Trophoblast cell (in vitro differentiated cells and primary cell): ENCODE data around the gene GTF2H2C.
A peak's percentile ranks its signal among the peaks of the same experiment; 100 is the strongest.
"Not testable (repeated sequence)": the region's sequence is repeated elsewhere in the genome, so short reads cannot be mapped to it uniquely, and the experiment has no call there.

Experiments used
- DNase-seq, 2 donors: peaks; one replicate each; pipeline ENCODE4 v3.0.0-alpha.2; 2016
- H2AFZ ChIP-seq: 2 replicates; pipeline ENCODE4 v1.6.1; 2013; ENCODE audit warnings: low read length, moderate library complexity, mild to moderate bottlenecking; ENCODE audit not compliant: insufficient read depth, poor library complexity
- H2AK5ac ChIP-seq: 2 replicates; pipeline ENCODE4 v1.6.1; 2013; ENCODE audit warnings: mild to moderate bottlenecking, low read length
- H2BK120ac ChIP-seq: 2 replicates; pipeline ENCODE4 v1.6.1; 2013; ENCODE audit warnings: low read length, mild to moderate bottlenecking, moderate library complexity; ENCODE audit not compliant: insufficient read depth, poor library complexity
- H2BK12ac ChIP-seq: 2 replicates; pipeline ENCODE4 v1.6.1; 2013; ENCODE audit warnings: mild to moderate bottlenecking, low read length, moderate library complexity
- H2BK5ac ChIP-seq: 2 replicates; pipeline ENCODE4 v1.6.1; 2013; ENCODE audit warnings: low read length, low read depth, moderate library complexity, mild to moderate bottlenecking; ENCODE audit not compliant: poor library complexity
- H3K14ac ChIP-seq: 2 replicates; pipeline ENCODE4 v1.6.1; 2013; ENCODE audit warnings: mild to moderate bottlenecking, low read length
- H3K18ac ChIP-seq: 2 replicates; pipeline ENCODE4 v1.6.1; 2013; ENCODE audit warnings: mild to moderate bottlenecking, low read length
- H3K23ac ChIP-seq: 2 replicates; pipeline ENCODE4 v1.6.1; 2013; ENCODE audit warnings: low read length
- H3K27ac ChIP-seq: 2 replicates; pipeline ENCODE4 v1.5.1; 2013; ENCODE audit warnings: low read depth, mild to moderate bottlenecking, inconsistent platforms, low read length, moderate library complexity
- H3K27me3 ChIP-seq: 2 replicates; pipeline ENCODE4 v1.6.1; 2013; ENCODE audit warnings: inconsistent platforms, mild to moderate bottlenecking, low read length, moderate library complexity; ENCODE audit not compliant: insufficient read depth
- H3K36me3 ChIP-seq, 2 experiments: 1 replicate in 1 of 2; 2 replicates in 1 of 2; pipeline ENCODE4 v1.6.1; 2013; ENCODE audit warnings: low read length in 2 of 2, mild to moderate bottlenecking in 2 of 2, moderate library complexity in 1 of 2; ENCODE audit not compliant: insufficient read depth in 2 of 2, control insufficient read depth in 1 of 2
- H3K4ac ChIP-seq: 2 replicates; pipeline ENCODE4 v1.6.1; 2013; ENCODE audit warnings: low read depth, mild to moderate bottlenecking, low read length, moderate library complexity
- H3K4me1 ChIP-seq, 2 experiments: 1 replicate in 1 of 2; 2 replicates in 1 of 2; pipeline ENCODE4 v1.6.1; 2013; ENCODE audit warnings: low read length in 2 of 2, mild to moderate bottlenecking in 2 of 2, moderate library complexity in 1 of 2; ENCODE audit not compliant: insufficient read depth in 2 of 2, control insufficient read depth in 1 of 2
- H3K4me2 ChIP-seq: 2 replicates; pipeline ENCODE4 v1.6.1; 2013; ENCODE audit warnings: inconsistent platforms, mild to moderate bottlenecking, low read length, moderate library complexity
- H3K4me3 ChIP-seq: 2 replicates; pipeline ENCODE4 v1.5.1; 2013; ENCODE audit warnings: mild to moderate bottlenecking, low read depth, low read length, inconsistent platforms
- H3K79me1 ChIP-seq: one replicate; pipeline ENCODE4 v1.6.1; 2013; ENCODE audit warnings: low read length
- H3K79me2 ChIP-seq: 2 replicates; pipeline ENCODE4 v1.6.1; 2013; ENCODE audit warnings: low read length, mild to moderate bottlenecking; ENCODE audit not compliant: control insufficient read depth, insufficient read depth, poor library complexity
- H3K9ac ChIP-seq: 2 replicates; pipeline ENCODE4 v1.6.1; 2013; ENCODE audit warnings: mild to moderate bottlenecking, low read length
- H3K9me3 ChIP-seq: 2 replicates; pipeline ENCODE4 v1.6.1; 2013; ENCODE audit warnings: low read depth, mild to moderate bottlenecking, control low read depth, inconsistent platforms, low read length; ENCODE audit not compliant: insufficient read depth
- H4K12ac ChIP-seq: 2 replicates; pipeline ENCODE4 v1.6.1; 2013; ENCODE audit warnings: low read depth, mild to moderate bottlenecking, low read length, moderate library complexity
- H4K8ac ChIP-seq: 2 replicates; pipeline ENCODE4 v1.6.1; 2013; ENCODE audit warnings: low read depth, mild to moderate bottlenecking, low read length, moderate library complexity
- H4K91ac ChIP-seq: one replicate; pipeline ENCODE4 v1.6.1; 2013; ENCODE audit warnings: low read depth, mild to moderate bottlenecking, low read length, moderate library complexity
- WGBS: extraction: QIAGEN DNeasy Blood & Tissue Kit; methylation state at CpG from one replicate; pipeline ENCODE4 v1.1.7; 2013; ENCODE audit warnings: missing lambda C conversion rate; ENCODE audit not compliant: insufficient read length, insufficient coverage; ENCODE audit errors: extremely low coverage; 5-methylcytosine and 5-hydroxymethylcytosine counted together

GTF2H2C gene

GRCh38 chr5:69528609-69529008 lies 31.4 kb upstream of the GTF2H2C start:
- H3K4me2 ChIP-seq, result no peak overlapping the region

GRCh38 chr5:69530561-69531405 lies 29.2 kb upstream of the GTF2H2C start:
- Histone ChIP-seq H2AK5ac (no peak overlapping the region), H4K8ac (no peak overlapping the region), H4K91ac (no peak overlapping the region), H3K27me3 (no peaks in the 10 kb centered on the region), H3K27ac (no peak overlapping the region), H3K4me3 (no peak overlapping the region), H3K4me1 (peaks cover 4 to 12% of the 10 kb centered on the region in 2 experiments), H3K9me3 (no peaks in the 10 kb centered on the region), H3K36me3 (no peaks in the 10 kb centered on the region), H3K4me2 (no peak overlapping the region), H3K4ac (no peak overlapping the region), H3K18ac (no peak overlapping the region), H3K9ac (no peak overlapping the region), H2BK12ac (no peak overlapping the region), H4K12ac (no peak overlapping the region), H2AFZ (no peak overlapping the region), H3K23ac (no peak overlapping the region), H2BK120ac (no peak overlapping the region), H3K79me1 (peaks cover 4% of the 10 kb centered on the region), H2BK5ac (no peak overlapping the region), H3K79me2 (no peaks in the 10 kb centered on the region), H3K14ac (no peak overlapping the region)
- no peak for DNase-seq
- no CpG with 5 or more reads among the region's 7 CpGs for WGBS

More at GRCh38 chr5:69528609-69529008, 31.4 kb upstream of the GTF2H2C start:
- no peak overlapping the region for H4K12ac ChIP-seq
- H3K79me2 ChIP-seq, result no peaks in the 10 kb centered on the region
- DNase-seq, result no peak
- peaks cover 4% of the 10 kb centered on the region for H3K79me1 ChIP-seq
- H4K8ac ChIP-seq, result no peak overlapping the region
- H4K91ac ChIP-seq, result no peak overlapping the region
- H3K9me3 ChIP-seq, result no peaks in the 10 kb centered on the region
- no CpG with 5 or more reads among the region's 4 CpGs for WGBS
- H3K27me3 ChIP-seq, result no peaks in the 10 kb centered on the region
- H2BK120ac ChIP-seq, result no peak overlapping the region
- no peak overlapping the region for H2AK5ac ChIP-seq
- H2BK12ac ChIP-seq, result no peak overlapping the region
- peak overlapping the region; percentile 7 for H3K27ac ChIP-seq
- H3K4me1 ChIP-seq, result peaks cover 4 to 12% of the 10 kb centered on the region in 2 experiments
- no peak overlapping the region for H3K14ac ChIP-seq
- H3K18ac ChIP-seq, result no peak overlapping the region
- H3K23ac ChIP-seq, result no peak overlapping the region
- no peak overlapping the region for H2BK5ac ChIP-seq
- no peak overlapping the region for H3K4me3 ChIP-seq
- no peaks in the 10 kb centered on the region for H3K36me3 ChIP-seq
- no peak overlapping the region for H2AFZ ChIP-seq
- H3K9ac ChIP-seq, result no peak overlapping the region
- no peak overlapping the region for H3K4ac ChIP-seq

- Histone ChIP-seq H2BK5ac (no peak overlapping the region), H2AK5ac (no peak overlapping the region), H3K14ac (no peak overlapping the region), H3K18ac (no peak overlapping the region), H2AFZ (no peak overlapping the region), H3K9ac (no peak overlapping the region), H3K4me2 (no peak overlapping the region), H3K79me1 (peaks cover 4% of the 10 kb centered on the region), H3K4me1 (peaks cover 4 to 12% of the 10 kb centered on the region in 2 experiments), H3K79me2 (no peaks in the 10 kb centered on the region), H4K91ac (no peak overlapping the region), H3K4ac (no peak overlapping the region), H2BK12ac (no peak overlapping the region), H3K23ac (no peak overlapping the region), H4K12ac (no peak overlapping the region), H2BK120ac (no peak overlapping the region), H3K27me3 (no peaks in the 10 kb centered on the region), H3K36me3 (no peaks in the 10 kb centered on the region), H3K9me3 (no peaks in the 10 kb centered on the region), H4K8ac (no peak overlapping the region), H3K4me3 (no peak overlapping the region), H3K27ac (no peak overlapping the region)
- no CpG with 5 or more reads among the region's 3 CpGs for WGBS
- DNase-seq, result no peak
Measured at GRCh38 chr5:69531406-69531801, 28.6 kb upstream of the GTF2H2C start.

- not testable (repeated sequence) for H3K4me3 ChIP-seq, H2AFZ ChIP-seq, H3K4me1 ChIP-seq, H3K4ac ChIP-seq, H4K8ac ChIP-seq, H3K27me3 ChIP-seq, H2BK120ac ChIP-seq, H3K18ac ChIP-seq, H4K12ac ChIP-seq, H3K23ac ChIP-seq, H3K79me2 ChIP-seq, H4K91ac ChIP-seq, H3K14ac ChIP-seq, H3K36me3 ChIP-seq, H3K9me3 ChIP-seq, H3K9ac ChIP-seq, DNase-seq, H2AK5ac ChIP-seq, H3K27ac ChIP-seq, H2BK12ac ChIP-seq, H3K4me2 ChIP-seq, H2BK5ac ChIP-seq, H3K79me1 ChIP-seq
- WGBS, result no CpG with 5 or more reads among the region's 3 CpGs
Measured at GRCh38 chr5:69537911-69538310, 22.1 kb upstream of the GTF2H2C start.
